Measurements from ENCODE around the gene C16orf54.
A peak's percentile ranks its signal among the peaks of the same experiment; 100 is the strongest.
"Not testable (repeated sequence)": the region's sequence is repeated elsewhere in the genome, so short reads cannot be mapped to it uniquely, and the experiment has no call there.

The C16orf54 gene

GRCh38 chr16:29767062-29767461 lies 21.3 kb upstream of the C16orf54 start:
- no peak for DNase-seq (ENCODE audit: low spot score)

DNA sequence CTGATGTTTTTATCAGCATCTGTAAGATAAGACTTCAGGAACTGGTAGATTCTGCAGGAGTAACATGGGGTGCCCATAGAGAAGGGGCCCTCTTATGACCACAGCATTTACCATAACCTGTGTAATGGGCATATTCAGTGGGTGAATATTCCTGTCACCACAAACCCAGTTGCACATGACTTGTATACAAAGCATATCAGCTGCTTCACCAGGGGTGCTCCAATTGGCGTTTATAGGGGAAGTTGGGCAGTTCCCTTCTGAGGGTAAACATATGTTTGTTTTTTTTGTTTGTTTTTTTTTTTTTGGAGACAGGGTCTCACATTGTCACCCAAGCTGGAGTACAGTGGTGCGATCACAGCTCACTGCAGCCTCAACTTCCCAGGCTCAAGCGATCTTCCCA lies 20.8 kb upstream of the C16orf54 start:
- no peak for DNase-seq (ENCODE audit: low spot score)

DNA sequence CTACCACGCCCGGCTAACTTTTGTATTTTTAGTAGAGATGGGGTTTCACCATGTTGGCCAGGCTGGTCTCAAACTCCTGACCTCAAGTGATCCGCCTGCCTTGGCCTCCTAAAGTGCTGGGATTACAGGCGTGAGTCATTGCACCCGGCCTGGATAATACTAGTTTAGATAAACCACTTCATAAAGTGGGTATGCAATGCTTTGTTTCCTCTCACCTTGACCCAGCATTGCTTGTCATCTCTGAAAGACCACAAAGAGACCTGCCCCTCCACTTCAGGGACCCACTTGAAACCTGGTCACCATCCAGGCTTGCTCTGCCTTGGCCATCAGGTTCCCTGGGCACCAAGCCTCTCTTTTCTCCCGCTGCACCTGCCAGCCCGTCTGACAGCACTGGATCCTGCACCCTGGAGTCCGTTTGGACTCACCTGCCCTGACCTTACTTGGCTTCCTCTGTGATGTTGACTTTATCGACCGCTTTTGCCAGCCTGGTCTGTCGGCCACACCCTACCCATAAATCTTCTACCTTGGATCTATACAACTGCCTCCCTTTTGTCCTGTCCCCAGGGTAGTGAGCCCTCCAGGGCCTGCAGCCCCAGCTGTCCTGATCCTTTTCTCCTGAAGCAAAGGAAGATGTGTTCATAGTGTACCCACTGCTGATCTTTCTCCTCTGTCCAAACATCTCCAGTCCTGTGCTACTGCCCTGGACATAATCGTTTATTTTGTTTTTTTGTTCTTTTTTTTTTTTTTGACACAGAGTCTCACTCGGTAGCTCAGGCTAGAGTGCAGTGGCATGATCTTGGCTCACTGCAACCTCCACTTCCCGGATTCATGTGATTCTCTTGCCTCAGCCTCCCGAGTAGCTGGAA lies 19.6 kb upstream of the C16orf54 start:
- DNase-seq (ENCODE audit: low spot score) = no peak

- no peak for DNase-seq (ENCODE audit: low spot score)
Observed at GRCh38 chr16:29763326-29763725, 17.5 kb upstream of the C16orf54 start.

DNA sequence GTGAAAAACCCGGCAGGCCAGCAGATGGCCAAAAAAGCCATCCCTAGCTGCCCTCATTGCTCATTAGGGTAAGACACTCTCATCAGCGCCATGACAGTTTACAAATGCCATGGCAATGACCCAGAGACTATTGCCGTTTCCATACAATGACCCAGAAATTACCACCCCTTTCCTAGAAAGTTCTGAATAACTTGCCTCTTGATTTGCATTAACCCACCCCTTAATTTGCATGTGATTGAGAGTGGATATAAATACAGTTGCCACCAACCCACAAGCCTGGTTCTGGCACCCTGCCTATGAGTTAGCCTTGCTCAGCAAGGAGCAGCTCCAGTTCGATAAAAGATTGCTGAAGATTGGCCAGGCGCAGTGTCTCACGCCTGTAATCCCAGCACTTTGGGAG lies 16.1 kb upstream of the C16orf54 start:
- no peak for DNase-seq (ENCODE audit: low spot score)

DNA sequence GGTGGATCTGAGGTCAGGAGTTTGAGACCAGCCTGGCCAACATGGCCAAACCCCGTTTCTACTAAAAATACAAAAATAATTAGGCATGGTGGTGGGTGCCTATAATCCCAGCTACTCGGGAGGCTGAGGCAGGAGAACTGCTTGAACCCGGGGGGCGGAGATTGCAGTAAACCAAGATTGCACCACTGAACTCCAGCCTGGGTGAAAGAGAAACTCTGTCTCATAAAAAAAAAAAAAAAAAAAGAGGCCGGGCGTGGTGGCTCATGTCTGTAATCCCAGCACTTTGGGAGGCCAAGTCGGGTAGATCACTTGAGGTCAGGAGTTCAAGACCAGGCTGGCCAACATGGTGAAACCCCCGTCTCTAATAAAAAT lies 15.5 kb upstream of the C16orf54 start:
- not testable (repeated sequence) for DNase-seq (ENCODE audit: low spot score)

DNA sequence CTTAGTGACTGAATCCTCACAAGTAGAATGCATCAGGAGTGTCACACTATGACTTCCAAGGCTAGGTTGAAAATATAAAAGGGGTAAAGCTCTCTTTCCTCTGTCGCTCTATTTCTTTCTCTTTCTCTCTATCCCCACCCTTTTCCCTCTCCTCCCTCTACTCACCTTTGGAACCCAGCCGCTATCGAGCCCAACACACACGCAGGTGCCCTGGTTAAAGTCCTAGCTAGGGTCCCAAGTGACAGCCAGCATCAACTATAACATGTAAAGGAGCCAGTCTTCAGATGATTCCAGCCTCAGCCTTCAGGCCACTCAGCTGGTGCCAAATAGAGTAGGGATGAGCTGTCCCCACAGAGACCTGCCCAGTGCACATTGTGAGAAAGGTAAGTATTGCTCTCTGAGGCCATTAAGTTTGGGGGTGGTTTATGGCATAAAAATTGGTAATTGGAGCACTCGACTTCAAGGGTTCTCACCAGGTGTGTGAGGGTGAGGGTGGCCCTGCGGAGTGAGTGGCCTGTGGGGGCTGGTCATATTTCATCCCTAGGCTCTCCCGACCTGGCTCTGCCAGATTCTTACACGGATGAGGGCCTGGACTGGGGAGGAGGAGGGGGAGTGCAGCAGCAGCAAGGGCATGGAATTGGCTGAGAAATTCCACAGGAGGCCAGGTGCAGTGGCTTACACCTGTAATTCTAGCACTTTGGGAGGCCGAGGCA lies 14.9 kb upstream of the C16orf54 start:
- DNase-seq (ENCODE audit: low spot score) = no peak

DNA sequence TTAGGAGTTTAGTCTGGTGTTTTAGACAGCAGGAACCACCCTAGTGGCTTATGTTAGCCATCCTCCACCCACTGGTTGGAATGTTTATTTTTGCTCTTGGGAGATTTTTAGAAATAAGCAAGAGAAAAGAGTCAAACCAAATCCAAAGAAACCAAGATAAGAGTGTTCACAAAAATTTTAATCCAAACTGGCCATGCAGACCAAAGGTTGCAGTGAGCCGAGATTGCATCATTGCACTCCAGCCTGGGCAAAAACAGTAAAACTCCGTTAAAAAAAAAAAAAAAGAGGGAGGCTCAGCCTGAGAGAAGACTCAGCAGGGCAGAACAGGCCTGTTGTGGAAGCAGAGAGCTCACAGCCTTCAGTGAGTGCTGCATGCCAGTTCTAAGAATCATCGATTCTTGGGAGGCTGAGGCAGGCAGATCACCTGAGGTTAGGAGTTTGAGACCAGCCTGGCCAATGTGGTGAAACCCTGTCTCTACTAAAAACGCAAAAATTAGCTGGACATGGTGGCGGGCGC lies 12.2 kb upstream of the C16orf54 start:
- DNase-seq (ENCODE audit: low spot score) = peak; percentile 30

DNA sequence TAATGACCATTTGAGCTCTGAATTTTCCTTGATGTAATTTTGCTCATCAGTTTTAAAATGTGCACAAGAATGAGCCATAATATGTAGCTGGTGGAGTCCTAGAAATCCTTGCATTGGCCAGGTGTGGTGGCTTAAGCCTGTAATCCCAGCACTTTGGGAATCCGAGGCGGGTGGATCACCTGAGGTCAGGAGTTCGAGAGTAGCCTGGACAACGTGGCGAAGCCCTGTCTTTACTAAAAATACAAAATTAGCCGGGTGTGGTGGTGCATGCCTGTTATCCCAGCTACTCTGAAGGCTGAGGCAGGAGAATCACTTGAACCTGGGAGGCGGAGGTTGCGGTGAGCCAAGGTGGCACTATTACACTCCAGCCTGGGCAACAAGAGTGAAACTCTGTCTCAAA lies 11.3 kb upstream of the C16orf54 start:
- not testable (repeated sequence) for DNase-seq (ENCODE audit: low spot score)

- no peak for DNase-seq (ENCODE audit: low spot score)
Observed at GRCh38 chr16:29756654-29757053, 10.9 kb upstream of the C16orf54 start.

DNA sequence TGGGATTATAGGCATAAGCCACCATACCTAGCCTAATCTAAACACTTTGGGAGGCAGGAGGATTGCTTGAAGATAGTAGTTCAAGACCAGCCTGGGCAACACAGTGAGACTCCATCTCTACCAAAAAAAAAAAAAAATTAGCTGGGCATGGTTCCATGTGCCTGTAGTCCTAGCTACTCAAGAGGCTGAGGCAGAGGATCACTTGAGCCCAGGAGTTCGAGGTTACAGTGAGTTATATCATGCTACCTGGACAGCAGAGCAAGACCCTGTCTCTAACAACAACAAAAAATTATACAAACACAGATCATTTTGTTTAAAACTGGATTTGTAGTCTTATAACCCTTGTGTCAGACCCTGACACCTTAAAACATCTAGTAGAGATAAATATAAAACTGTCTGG lies 7.7 kb upstream of the C16orf54 start:
- no peak for DNase-seq (ENCODE audit: low spot score)

- not testable (repeated sequence) for DNase-seq (ENCODE audit: low spot score)
Observed at GRCh38 chr16:29748760-29749149, 3.0 kb upstream of the C16orf54 start.

GRCh38 chr16:29747947-29748759 lies 2.4 kb upstream of the C16orf54 start:
- DNase-seq (ENCODE audit: low spot score) = no peak

GRCh38 chr16:29746518-29746917 lies 728 bp upstream of the C16orf54 start:
- DNase-seq (ENCODE audit: low spot score) = not testable (repeated sequence)

DNA sequence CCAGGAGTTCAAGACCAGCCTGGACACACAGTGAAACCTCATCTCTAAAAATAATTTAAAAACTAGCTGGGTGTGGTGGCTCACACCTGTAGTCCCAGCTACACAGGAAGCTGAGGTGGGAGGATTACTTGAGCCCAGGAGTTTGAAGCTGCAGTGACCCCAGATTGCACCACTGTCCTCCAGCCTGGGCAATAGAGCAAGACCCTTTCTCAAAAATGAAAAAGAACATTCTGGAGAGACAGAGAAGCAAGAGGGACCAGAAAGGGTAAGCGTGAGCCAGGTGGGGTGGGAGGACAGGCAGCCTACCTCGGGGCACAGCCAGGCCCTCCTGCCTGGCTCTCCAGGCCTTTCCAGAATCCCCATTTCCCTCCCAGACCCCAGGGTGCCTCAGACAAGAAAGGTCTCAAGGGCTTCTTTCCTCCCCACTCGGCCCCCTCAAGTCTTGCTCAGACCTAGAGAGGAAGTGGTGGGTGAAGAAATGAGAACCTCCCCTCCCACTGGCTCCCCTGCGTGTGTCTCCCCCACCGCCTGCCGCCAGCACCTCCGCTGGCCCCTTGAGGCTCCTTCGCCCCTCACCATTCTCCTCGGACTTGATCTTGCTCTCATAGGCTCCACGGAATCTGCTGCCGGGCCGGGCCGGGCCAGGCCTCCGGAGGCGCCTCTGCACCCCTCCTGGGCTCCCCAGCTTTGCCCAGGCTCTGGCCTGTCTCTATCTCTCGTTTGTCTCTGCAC lies 503 bp downstream of the C16orf54 start:
- no peak for DNase-seq (ENCODE audit: low spot score)

GRCh38 chr16:29744541-29745101 lies 1.2 kb downstream of the C16orf54 start:
- no peak for DNase-seq (ENCODE audit: low spot score)

DNA sequence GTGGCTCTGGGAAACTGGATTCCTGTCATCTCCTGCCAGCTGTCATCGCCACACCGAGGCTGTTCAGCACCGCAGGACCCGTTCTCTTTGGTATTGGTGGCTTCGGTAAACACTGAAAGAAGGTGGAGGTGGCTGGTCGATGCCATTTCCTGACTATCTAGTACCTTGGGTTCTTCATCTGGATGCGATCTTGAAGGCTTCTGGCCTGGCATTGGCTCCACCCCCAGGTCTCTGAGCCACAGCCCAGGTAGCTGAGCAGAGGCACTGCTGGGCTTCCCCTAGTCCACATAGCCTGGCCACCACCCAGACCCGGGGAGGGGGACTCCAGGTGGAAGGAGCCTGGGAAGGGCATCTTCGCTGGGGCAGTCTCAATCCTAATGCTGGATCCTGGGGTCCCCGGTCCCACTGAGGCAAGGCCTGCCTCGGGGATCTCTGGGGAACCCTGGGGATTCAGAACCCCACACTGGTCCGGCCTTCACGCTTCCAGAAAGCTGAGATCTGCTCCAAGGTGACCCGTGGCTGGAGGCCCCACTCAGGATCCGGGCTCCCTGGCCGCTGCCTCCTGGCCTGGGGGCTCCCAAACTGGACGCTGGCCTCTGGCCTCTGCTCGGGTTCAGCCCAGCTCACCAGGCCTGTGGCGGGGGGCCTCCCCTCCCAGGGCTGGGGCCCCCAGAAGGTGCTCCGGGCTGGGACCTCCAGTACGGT lies 1.8 kb downstream of the C16orf54 start:
- no peak for DNase-seq (ENCODE audit: low spot score)

DNA sequence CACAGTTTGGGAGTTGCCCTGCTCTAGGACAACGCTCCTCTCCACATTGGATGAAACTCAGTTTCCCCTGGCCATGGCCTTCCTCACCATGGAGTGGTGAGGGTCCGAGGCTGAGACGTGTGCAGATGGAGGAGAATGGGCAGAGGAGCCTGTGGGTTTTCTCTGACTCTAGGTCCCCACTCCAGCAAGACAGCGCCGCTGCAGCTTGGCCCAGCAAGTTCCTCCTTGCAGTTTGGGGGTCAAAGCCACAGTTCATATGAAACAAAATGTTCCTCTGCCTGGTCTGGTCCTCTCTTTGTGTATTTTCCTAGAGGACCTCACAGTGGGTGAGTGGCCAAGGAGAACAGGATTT lies 2.3 kb downstream of the C16orf54 start:
- no peak for DNase-seq (ENCODE audit: low spot score)

- no peak for DNase-seq (ENCODE audit: low spot score)
Observed at GRCh38 chr16:29742683-29743275, 3.0 kb downstream of the C16orf54 start.

- DNase-seq (ENCODE audit: low spot score) = not testable (repeated sequence)
Observed at GRCh38 chr16:29740630-29741015, 5.2 kb downstream of the C16orf54 start.

Measured in kidney tubule cell (primary cell).